GM21619 (cell line): ENCODE results near the gene THUMPD1.
"Not testable (repeated sequence)": the region's sequence is repeated elsewhere in the genome, so short reads cannot be mapped to it uniquely, and the experiment has no call there.

Experiments used
- ATAC-seq: cut with Tn5 transposase; IDR thresholded peaks from one replicate; pipeline ENCODE4 v1.9.1; 2021; ENCODE audit not compliant: unreplicated experiment

Gene THUMPD1

DNA sequence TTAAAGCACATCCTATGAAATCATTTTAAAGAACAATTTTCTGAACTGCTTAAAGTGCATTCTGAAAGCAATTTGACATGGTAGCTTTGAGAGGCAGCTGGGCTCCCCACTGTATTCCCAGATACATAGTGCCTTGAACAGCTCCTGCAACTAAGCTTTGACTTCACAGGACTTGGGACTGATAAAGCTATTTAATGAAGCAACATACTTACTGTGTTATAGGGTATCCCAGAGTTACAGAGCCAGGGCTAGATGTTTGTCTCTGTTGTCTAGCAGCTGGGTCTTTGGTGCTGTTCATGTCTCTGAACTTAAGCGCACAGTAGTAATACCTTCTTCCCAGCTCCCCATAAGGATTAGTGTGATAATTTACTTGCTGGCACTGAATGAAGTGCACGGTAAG is 45.0 kb downstream of the THUMPD1 start:
- ATAC-seq, result no peak

DNA sequence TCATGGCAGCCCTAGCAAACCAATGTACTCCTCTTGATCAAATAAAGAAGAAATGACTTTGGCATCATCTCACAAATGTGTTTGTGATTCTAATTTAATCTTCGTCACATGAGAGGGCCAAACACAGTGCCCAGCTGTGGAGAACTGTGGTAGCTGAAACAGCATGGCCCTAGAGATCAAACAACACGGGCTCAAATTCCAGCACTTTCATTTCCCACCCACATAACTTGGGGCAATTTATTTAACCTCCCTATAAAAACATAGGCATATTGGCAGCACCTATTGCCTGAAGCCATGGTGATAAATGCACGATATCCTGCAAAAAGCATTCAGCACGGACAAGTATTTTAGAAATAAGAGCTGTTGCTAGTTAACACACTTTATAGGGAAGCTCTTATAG is 46.6 kb downstream of the THUMPD1 start:
- no peak for ATAC-seq

DNA sequence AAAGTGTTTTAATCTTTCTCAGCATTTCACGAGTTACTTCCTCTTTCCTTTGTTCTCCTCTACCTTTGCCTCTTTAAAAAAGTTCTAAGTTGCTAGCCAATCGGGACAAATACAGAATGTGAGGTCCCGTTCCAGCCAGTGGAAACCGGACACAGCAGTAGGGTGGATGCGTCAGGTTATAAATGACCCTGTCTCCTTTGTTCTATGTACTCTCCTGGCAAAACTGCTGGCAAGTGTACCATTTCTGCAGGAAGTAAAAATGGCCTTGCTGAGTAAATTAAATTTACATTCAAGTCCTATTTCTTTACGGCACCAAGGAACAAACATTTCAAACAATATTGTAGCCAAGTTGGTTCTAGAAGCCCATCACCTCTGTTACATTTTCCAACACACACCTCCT is 47.5 kb downstream of the THUMPD1 start:
- not testable (repeated sequence) for ATAC-seq

DNA sequence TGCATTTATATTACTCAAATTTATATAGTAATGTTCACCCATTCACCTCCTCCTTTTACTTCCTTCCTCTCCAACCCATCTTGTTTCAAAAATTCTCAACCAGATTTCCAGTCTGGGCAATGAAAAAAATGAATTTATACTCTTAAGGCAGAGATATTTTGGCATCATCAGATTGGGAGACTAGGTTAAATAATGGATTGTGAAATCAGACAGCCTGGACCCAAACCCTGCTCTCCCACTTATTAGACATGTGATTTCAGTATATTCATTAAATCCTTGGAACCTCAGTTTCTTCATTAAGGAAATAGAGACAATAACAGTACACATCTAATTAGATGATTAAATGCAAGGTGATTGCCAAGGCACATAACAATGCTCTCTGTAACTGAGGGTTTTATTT is 52.0 kb downstream of the THUMPD1 start:
- no peak for ATAC-seq

DNA sequence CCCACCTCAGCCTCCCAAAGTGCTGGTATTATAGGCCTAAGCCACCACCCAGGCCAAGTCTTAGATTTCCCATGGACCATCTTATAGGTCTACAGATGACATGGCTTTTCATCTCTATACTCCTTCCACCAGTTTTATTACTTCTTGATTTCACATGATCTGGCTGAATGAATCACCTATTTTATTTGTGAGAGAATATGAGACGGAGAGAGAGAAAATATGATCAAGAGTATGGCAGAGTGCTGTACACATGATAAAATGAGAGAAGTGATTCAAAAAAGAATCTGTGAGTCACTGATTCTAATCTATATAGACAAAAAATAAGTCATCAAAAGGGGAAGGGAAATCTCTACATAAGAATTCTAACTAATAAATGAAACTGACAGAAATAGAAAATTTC is 57.8 kb downstream of the THUMPD1 start:
- ATAC-seq, result no peak
